ENCODE results near the gene PPM1G.

The PPM1G gene

GRCh38 chr2:27442920-27443282 is 33.5 kb upstream of the PPM1G start:
- CTCF ChIA-PET = no interaction called here

GRCh38 chr2:27441958-27442919 is 32.8 kb upstream of the PPM1G start, which contains the start of gene KRTCAP3:
Gene KRTCAP3 (plus strand): TSS chr2:27442381. CDS start chr2:27442413, 32 bp downstream.
- CTCF ChIA-PET = no interaction called here
- DNase-seq (ENCODE audit: extremely low spot score) = no peak
- TF ChIP-seq FOXK2 (IDR thresholded peaks at IDR 0.05) = no peak
- TF ChIP-seq HDGF (IDR thresholded peaks at IDR 0.05; ENCODE audit: borderline replicate concordance) = no peak
- no peak for TF ChIP-seq NFRKB (IDR thresholded peaks at IDR 0.05)
- no peak for TF ChIP-seq SP1 (IDR thresholded peaks at IDR 0.05)
- TF ChIP-seq LEF1 (IDR thresholded peaks at IDR 0.05; ENCODE audit: borderline replicate concordance) = no peak
- no peak for TF ChIP-seq PKNOX1 (IDR thresholded peaks at IDR 0.05)
- no peak for TF ChIP-seq L3MBTL2 (conservative IDR thresholded peaks at IDR 0.05)
- no peak for TF ChIP-seq ELF4 (IDR thresholded peaks at IDR 0.05)
- TF ChIP-seq SUZ12 (IDR thresholded peaks at IDR 0.05) = no peak
- no peak for TF ChIP-seq FOXM1 (IDR thresholded peaks at IDR 0.05; ENCODE audit: borderline replicate concordance)
- no peak for TF ChIP-seq TARDBP (IDR thresholded peaks at IDR 0.05)
- no peak for TF ChIP-seq ARNT (IDR thresholded peaks at IDR 0.05)
- no peak for TF ChIP-seq BHLHE40 (IDR thresholded peaks at IDR 0.05; ENCODE audit: borderline replicate concordance)
- no peak for TF ChIP-seq ZNF384 (IDR thresholded peaks at IDR 0.05)
- no peak for TF ChIP-seq FOXA1 (IDR thresholded peaks at IDR 0.05)
- POLR2A ChIA-PET = no interaction called here

More at GRCh38 chr2:27442920-27443282, 33.5 kb upstream of the PPM1G start:
- POLR2A ChIA-PET = no interaction called here
- no peak for DNase-seq (ENCODE audit: extremely low spot score)
- TF ChIP-seq LEF1 (IDR thresholded peaks at IDR 0.05; ENCODE audit: borderline replicate concordance) (no peak), ZNF384 (IDR thresholded peaks at IDR 0.05) (no peak), HDGF (IDR thresholded peaks at IDR 0.05; ENCODE audit: borderline replicate concordance) (no peak), NFRKB (IDR thresholded peaks at IDR 0.05) (no peak), BHLHE40 (IDR thresholded peaks at IDR 0.05; ENCODE audit: borderline replicate concordance) (no peak), SP1 (IDR thresholded peaks at IDR 0.05) (no peak), CTBP1 (IDR thresholded peaks at IDR 0.05; ENCODE audit: borderline replicate concordance) (no peak), L3MBTL2 (conservative IDR thresholded peaks at IDR 0.05) (no peak), FOXM1 (IDR thresholded peaks at IDR 0.05; ENCODE audit: borderline replicate concordance) (no peak), FOXA1 (IDR thresholded peaks at IDR 0.05) (no peak), FOXK2 (IDR thresholded peaks at IDR 0.05) (no peak), TARDBP (IDR thresholded peaks at IDR 0.05) (no peak), SUZ12 (IDR thresholded peaks at IDR 0.05) (no peak), ARNT (IDR thresholded peaks at IDR 0.05) (no peak), PKNOX1 (IDR thresholded peaks at IDR 0.05) (no peak), ELF4 (IDR thresholded peaks at IDR 0.05) (no peak)

- POLR2A ChIA-PET = no interaction called here
- CTCF ChIA-PET = no interaction called here
- no peak for TF ChIP-seq L3MBTL2 (conservative IDR thresholded peaks at IDR 0.05)
- TF ChIP-seq ZNF384 (IDR thresholded peaks at IDR 0.05) = no peak
- no peak for TF ChIP-seq ARNT (IDR thresholded peaks at IDR 0.05)
- no peak for TF ChIP-seq SUZ12 (IDR thresholded peaks at IDR 0.05)
- TF ChIP-seq FOXK2 (IDR thresholded peaks at IDR 0.05) = no peak
- TF ChIP-seq LEF1 (IDR thresholded peaks at IDR 0.05; ENCODE audit: borderline replicate concordance) = no peak
- TF ChIP-seq FOXM1 (IDR thresholded peaks at IDR 0.05; ENCODE audit: borderline replicate concordance) = no peak
- no peak for TF ChIP-seq HDGF (IDR thresholded peaks at IDR 0.05; ENCODE audit: borderline replicate concordance)
- TF ChIP-seq CTBP1 (IDR thresholded peaks at IDR 0.05; ENCODE audit: borderline replicate concordance) = no peak
- TF ChIP-seq PKNOX1 (IDR thresholded peaks at IDR 0.05) = no peak
- TF ChIP-seq TARDBP (IDR thresholded peaks at IDR 0.05) = no peak
- TF ChIP-seq BHLHE40 (IDR thresholded peaks at IDR 0.05; ENCODE audit: borderline replicate concordance) = no peak
- no peak for TF ChIP-seq FOXA1 (IDR thresholded peaks at IDR 0.05)
- DNase-seq (ENCODE audit: extremely low spot score) = no peak
Observed at GRCh38 chr2:27441226-27441926, 32.0 kb upstream of the PPM1G start.

GRCh38 chr2:27435628-27436027 is 26.2 kb upstream of the PPM1G start:
- TF ChIP-seq FOXM1 (IDR thresholded peaks at IDR 0.05; ENCODE audit: borderline replicate concordance) (no peak), L3MBTL2 (conservative IDR thresholded peaks at IDR 0.05) (no peak), NFRKB (IDR thresholded peaks at IDR 0.05) (no peak), SUZ12 (IDR thresholded peaks at IDR 0.05) (no peak), ARNT (IDR thresholded peaks at IDR 0.05) (no peak), TARDBP (IDR thresholded peaks at IDR 0.05) (no peak), SP1 (IDR thresholded peaks at IDR 0.05) (no peak), BHLHE40 (IDR thresholded peaks at IDR 0.05; ENCODE audit: borderline replicate concordance) (no peak), CTBP1 (IDR thresholded peaks at IDR 0.05; ENCODE audit: borderline replicate concordance) (no peak), PKNOX1 (IDR thresholded peaks at IDR 0.05) (no peak), ZNF384 (IDR thresholded peaks at IDR 0.05) (no peak), ELF4 (IDR thresholded peaks at IDR 0.05) (no peak), FOXK2 (IDR thresholded peaks at IDR 0.05) (no peak), LEF1 (IDR thresholded peaks at IDR 0.05; ENCODE audit: borderline replicate concordance) (no peak), HDGF (IDR thresholded peaks at IDR 0.05; ENCODE audit: borderline replicate concordance) (no peak), FOXA1 (IDR thresholded peaks at IDR 0.05) (no peak)
- DNase-seq (ENCODE audit: extremely low spot score) = no peak
- ChIA-PET CTCF (no interaction called here), POLR2A (interaction anchor here (0.6 to 1.3 kb wide), 2 partner anchors 14 to 26 kb away, joined by 3 to 4 read pairs; partner anchors contain the start of gene PPM1G)
